ENCODE data around the gene TACC3. TPM values are rescaled to one million over a fixed set of nuclear protein-coding genes. Genes with fewer than 3 reads are reported as not detected.

Gene TACC3
- total RNA-seq, 4 donors from 2014 or later, result 2.5 to 8.8 (median 5.8) TPM

GRCh38 chr4:1786544-1787362, 65.4 kb downstream of the TACC3 start:
- no peak for DNase-seq (ENCODE audit: extremely low spot score)
- Histone ChIP-seq H3K27me3 (peaks cover 0 to 23% (median 0%) of the 10 kb centered on the region in 4 donors), H3K36me3 (no peaks in the 10 kb centered on the region), H3K27ac (replicated peaks in 1 of 4) (no peak overlapping the region), H3K9me3 (no peaks in the 10 kb centered on the region), H3K4me3 (no peak overlapping the region), H3K4me1 (peaks cover 0 to 6% (median 3%) of the 10 kb centered on the region in 4 donors)
- no peak for TF ChIP-seq POLR2A (IDR thresholded peaks at IDR 0.05; ENCODE audit: low read depth)
- TF ChIP-seq CTCF (IDR thresholded peaks at IDR 0.05), result no peak
- TF ChIP-seq EP300 (IDR thresholded peaks at IDR 0.05), result no peak
- no peak for TF ChIP-seq POLR2AphosphoS5 (IDR thresholded peaks at IDR 0.05)
- WGBS, result 89% methylated on average over 17 of the region's 34 CpGs
- intact Hi-C loops (cut with DNase I), result no loop called here

- 56% methylated on average over 16 of the region's 25 CpGs for WGBS
- intact Hi-C loops (cut with DNase I), result no loop called here
- H3K4me1 ChIP-seq, result peaks cover under 1 to 8% (median 4%) of the 10 kb centered on the region in 4 donors
- H3K27me3 ChIP-seq, result peaks cover 0 to 31% (median 2%) of the 10 kb centered on the region in 4 donors
- no peaks in the 10 kb centered on the region for H3K36me3 ChIP-seq
- no peak for DNase-seq (ENCODE audit: extremely low spot score)
- no peaks in the 10 kb centered on the region for H3K9me3 ChIP-seq
- no peak for TF ChIP-seq EP300 (IDR thresholded peaks at IDR 0.05)
- no peak for TF ChIP-seq POLR2AphosphoS5 (IDR thresholded peaks at IDR 0.05)
- TF ChIP-seq CTCF (IDR thresholded peaks at IDR 0.05), result no peak
- no peak for TF ChIP-seq POLR2A (IDR thresholded peaks at IDR 0.05; ENCODE audit: low read depth)
- no peak overlapping the region for H3K27ac ChIP-seq (replicated peaks in 1 of 4)
- no peak overlapping the region for H3K4me3 ChIP-seq
Measured at GRCh38 chr4:1787411-1788077, 66.2 kb downstream of the TACC3 start.

- intact Hi-C loops (cut with DNase I), result no loop called here
- TF ChIP-seq POLR2AphosphoS5 (IDR thresholded peaks at IDR 0.05) (no peak), POLR2A (IDR thresholded peaks at IDR 0.05; ENCODE audit: low read depth) (no peak), EP300 (IDR thresholded peaks at IDR 0.05) (no peak), CTCF (IDR thresholded peaks at IDR 0.05) (no peak)
Measured at GRCh38 chr4:1788254-1788973, 67.1 kb downstream of the TACC3 start.

GRCh38 chr4:1789552-1789951, 68.2 kb downstream of the TACC3 start:
- no peak for TF ChIP-seq POLR2A (IDR thresholded peaks at IDR 0.05; ENCODE audit: low read depth)
- no peak for TF ChIP-seq POLR2AphosphoS5 (IDR thresholded peaks at IDR 0.05)
- no peak for TF ChIP-seq CTCF (IDR thresholded peaks at IDR 0.05)
- TF ChIP-seq EP300 (IDR thresholded peaks at IDR 0.05), result no peak
- no peak overlapping the region for H3K4me3 ChIP-seq
- peaks cover 13 to 27% (median 15%) of the 10 kb centered on the region in 4 donors for H3K4me1 ChIP-seq
- no peaks in the 10 kb centered on the region for H3K36me3 ChIP-seq
- H3K27ac ChIP-seq (replicated peaks in 1 of 4), result no peak overlapping the region
- H3K9me3 ChIP-seq, result no peaks in the 10 kb centered on the region
- no peak for DNase-seq (ENCODE audit: extremely low spot score)
- H3K27me3 ChIP-seq, result peaks cover 6 to 49% (median 12%) of the 10 kb centered on the region in 4 donors
- intact Hi-C loops (cut with DNase I), result no loop called here
- WGBS, result 88% methylated on average over 20 of the region's 21 CpGs

More at GRCh38 chr4:1788254-1788973, 67.1 kb downstream of the TACC3 start:
- Histone ChIP-seq H3K4me1 (peaks cover 5 to 15% (median 6%) of the 10 kb centered on the region in 4 donors), H3K4me3 (no peak overlapping the region), H3K9me3 (no peaks in the 10 kb centered on the region), H3K36me3 (no peaks in the 10 kb centered on the region), H3K27me3 (peaks cover 0 to 37% (median 4%) of the 10 kb centered on the region in 4 donors), H3K27ac (replicated peaks in 1 of 4) (no peak overlapping the region)
- 83% methylated on average over 10 of the region's 13 CpGs for WGBS
- no peak for DNase-seq (ENCODE audit: extremely low spot score)

All from esophagus muscularis mucosa (tissue), 4 donors.